GM15510 (cell line): Measurements from ENCODE around the gene PANX1.

Source experiments
- POLR2A ChIP-seq: IDR thresholded peaks from 3 replicates; pipeline ENCODE4 v1.6.1; 2011; ENCODE audit warnings: borderline replicate concordance; ENCODE audit not compliant: insufficient read length; ENCODE audit errors: extremely low read depth

The PANX1 gene

GRCh38 chr11:94141511-94142307, 13.1 kb downstream of the PANX1 start:
- no peak for TF ChIP-seq POLR2A

GRCh38 chr11:94142308-94143281, 14.0 kb downstream of the PANX1 start:
- no peak for TF ChIP-seq POLR2A

DNA sequence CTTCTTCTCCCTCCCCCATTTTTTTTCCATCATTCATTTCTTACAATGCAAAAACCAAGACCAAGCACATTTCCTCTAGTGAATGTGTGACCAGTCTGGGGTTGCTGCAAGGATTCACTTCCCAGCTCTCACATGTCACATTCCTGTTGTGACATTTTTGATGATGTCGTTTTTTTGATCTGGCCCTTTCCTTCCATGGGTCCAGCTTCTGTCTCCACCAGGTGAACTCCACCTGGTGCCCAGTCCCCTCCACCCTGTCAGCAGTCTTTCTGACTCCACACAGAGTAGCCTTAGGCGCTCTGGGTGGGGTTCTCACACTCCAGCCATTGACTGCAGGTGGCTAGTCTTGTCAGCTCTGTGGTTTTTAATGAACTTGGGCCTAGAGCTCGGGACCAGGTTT, 15.6 kb downstream of the PANX1 start:
- no peak for TF ChIP-seq POLR2A

DNA sequence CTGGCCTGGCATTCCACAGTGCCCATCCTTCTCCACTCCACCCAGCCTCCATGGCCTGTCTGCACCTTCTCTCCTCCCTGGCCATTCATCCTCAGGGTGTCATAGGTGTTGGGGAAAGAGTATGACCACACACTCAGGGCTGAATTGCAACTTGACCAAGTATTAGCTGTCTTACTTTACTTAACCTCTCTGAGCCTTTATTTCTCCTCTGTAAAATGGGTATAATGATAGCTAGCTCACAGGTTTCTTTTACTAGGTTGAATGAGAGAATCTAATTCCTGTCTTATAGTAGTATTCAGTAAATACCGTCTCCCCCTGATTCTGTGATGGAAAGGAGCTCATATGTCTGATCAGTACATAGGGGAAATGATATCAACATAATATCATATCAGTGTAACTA, 16.0 kb downstream of the PANX1 start:
- TF ChIP-seq POLR2A, result no peak

DNA sequence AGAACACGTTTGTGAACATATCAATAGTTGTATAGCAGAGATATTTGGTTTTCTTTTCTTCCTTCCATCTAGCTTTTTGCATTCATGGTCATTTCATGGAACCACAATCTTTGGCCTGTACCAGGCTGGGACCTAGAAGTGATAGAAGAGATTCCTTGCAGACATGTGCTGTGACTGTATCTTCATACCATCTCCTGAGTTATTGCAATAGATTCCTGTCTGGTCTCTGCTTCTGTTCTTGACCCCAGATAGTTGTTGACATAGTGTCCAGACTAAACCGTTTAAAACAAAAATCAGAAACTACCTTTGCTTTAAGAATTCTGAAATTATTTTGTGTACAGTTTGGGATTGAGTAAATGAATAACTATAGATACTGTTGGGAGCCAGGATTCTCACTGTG, 16.8 kb downstream of the PANX1 start:
- TF ChIP-seq POLR2A, result no peak

DNA sequence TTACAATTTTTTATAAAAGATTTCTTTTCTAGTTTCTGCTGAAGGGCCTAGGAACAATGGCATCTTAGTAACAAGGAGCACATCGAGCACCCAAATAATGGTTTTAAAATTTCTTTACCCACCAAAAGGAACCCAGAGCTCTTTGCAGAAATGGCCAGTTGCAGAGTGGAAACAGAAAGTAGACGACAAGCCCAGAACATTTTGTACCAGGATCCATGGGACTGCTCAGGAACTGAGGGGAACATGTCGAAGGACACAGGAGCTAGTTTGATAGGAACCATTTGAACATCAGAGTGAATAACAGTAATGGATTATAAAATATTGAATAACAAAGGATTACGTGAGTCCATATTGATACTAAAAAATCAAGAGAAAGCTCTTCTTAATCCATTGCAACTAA, 17.3 kb downstream of the PANX1 start:
- TF ChIP-seq POLR2A, result no peak

- no peak for TF ChIP-seq POLR2A
These were observed 18.8 kb downstream of the PANX1 start for GRCh38 chr11:94147433-94147845.

GRCh38 chr11:94148189-94148588, 19.5 kb downstream of the PANX1 start:
- no peak for TF ChIP-seq POLR2A

GRCh38 chr11:94149431-94150017, 20.9 kb downstream of the PANX1 start:
- no peak for TF ChIP-seq POLR2A

DNA sequence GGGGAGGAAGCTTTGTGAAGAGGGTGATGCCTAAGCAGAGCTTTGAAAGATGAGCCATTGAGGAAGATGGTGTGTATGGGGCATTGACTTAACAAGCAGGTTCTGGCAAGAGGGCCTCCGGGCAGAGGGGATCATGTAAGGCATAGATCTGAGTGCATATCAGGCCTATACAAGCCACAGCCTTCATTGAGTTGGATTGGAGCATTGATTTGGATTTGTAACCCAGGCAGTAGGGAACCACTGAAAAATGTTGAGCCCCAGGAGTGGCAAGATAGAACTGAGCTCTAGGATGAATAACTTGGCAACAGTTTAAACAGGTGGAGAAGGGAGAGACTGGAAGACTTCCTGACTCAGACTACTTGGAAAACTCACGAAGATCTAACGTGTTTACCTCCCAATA, 21.4 kb downstream of the PANX1 start:
- no peak for TF ChIP-seq POLR2A

- no peak for TF ChIP-seq POLR2A
These were observed 22.4 kb downstream of the PANX1 start for GRCh38 chr11:94150704-94151685.

GRCh38 chr11:94151903-94152677, 23.4 kb downstream of the PANX1 start:
- no peak for TF ChIP-seq POLR2A

DNA sequence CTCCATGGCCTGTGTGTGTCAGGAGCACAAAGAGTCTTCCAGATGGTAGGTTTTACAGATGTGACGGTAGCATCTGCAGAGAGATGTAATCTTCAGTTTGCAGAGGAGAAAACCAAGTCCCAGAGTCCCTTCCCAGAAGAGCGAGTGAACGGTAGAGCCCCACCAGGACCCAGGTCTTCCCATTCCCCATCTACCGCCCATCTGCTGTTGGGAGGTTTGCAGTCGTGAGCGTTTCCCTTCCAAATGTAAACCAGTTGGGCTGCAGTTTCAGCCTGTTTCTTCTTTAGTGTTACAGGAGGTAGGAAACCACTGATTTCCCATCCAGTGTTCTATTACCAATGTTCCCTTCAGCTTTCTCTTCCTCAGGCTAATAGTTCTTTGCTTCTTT, 24.0 kb downstream of the PANX1 start:
- TF ChIP-seq POLR2A, result no peak
